Activated effector memory CD4-positive, alpha-beta T cell treated with anti-CD3 and anti-CD28 coated beads, Interleukin-2, amount 50 U/mL, for 16 hours (primary cell): ENCODE measurements around the gene CHI3L2.
"Not testable (repeated sequence)": the region's sequence is repeated elsewhere in the genome, so short reads cannot be mapped to it uniquely, and the experiment has no call there.

Experiments
- DNase-seq: peaks from one replicate; pipeline ENCODE4 v3.0.0-alpha.2; 2020

Gene CHI3L2

GRCh38 chr1:111202707-111203623 is 24.5 kb upstream of the CHI3L2 start:
- DNase-seq, result no peak

- peak; percentile 94 for DNase-seq
These were observed 23.8 kb upstream of the CHI3L2 start for GRCh38 chr1:111203681-111204200.

- peak; percentile 90 for DNase-seq
These were observed 23.1 kb upstream of the CHI3L2 start for GRCh38 chr1:111204201-111204982.

GRCh38 chr1:111204983-111205713 is 22.4 kb upstream of the CHI3L2 start:
- no peak for DNase-seq

GRCh38 chr1:111205714-111206050 is 21.8 kb upstream of the CHI3L2 start:
- DNase-seq, result no peak

- no peak for DNase-seq
These were observed 18.6 kb upstream of the CHI3L2 start for GRCh38 chr1:111208921-111209320.

GRCh38 chr1:111209622-111210021 is 17.9 kb upstream of the CHI3L2 start:
- DNase-seq, result no peak

- no peak for DNase-seq
These were observed 15.6 kb upstream of the CHI3L2 start for GRCh38 chr1:111211921-111212320.

GRCh38 chr1:111212634-111213335 is 14.7 kb upstream of the CHI3L2 start:
- DNase-seq, result no peak

- no peak for DNase-seq
These were observed 14.1 kb upstream of the CHI3L2 start for GRCh38 chr1:111213412-111213811.

GRCh38 chr1:111214074-111214801 is 13.3 kb upstream of the CHI3L2 start:
- no peak for DNase-seq

GRCh38 chr1:111214884-111215283 is 12.6 kb upstream of the CHI3L2 start:
- peak; percentile 79 for DNase-seq

- not testable (repeated sequence) for DNase-seq
These were observed 12.2 kb upstream of the CHI3L2 start for GRCh38 chr1:111215285-111215684.

GRCh38 chr1:111216751-111217150 is 10.8 kb upstream of the CHI3L2 start:
- DNase-seq, result no peak

- DNase-seq, result no peak
These were observed 10.2 kb upstream of the CHI3L2 start for GRCh38 chr1:111217183-111217910.

GRCh38 chr1:111218701-111219556 is 8.6 kb upstream of the CHI3L2 start:
- DNase-seq, result no peak

GRCh38 chr1:111219557-111220286 is 7.8 kb upstream of the CHI3L2 start:
- peak; percentile 73 for DNase-seq

- DNase-seq, result no peak
These were observed 7.1 kb upstream of the CHI3L2 start for GRCh38 chr1:111220302-111220890.

GRCh38 chr1:111221276-111221632 is 6.3 kb upstream of the CHI3L2 start:
- no peak for DNase-seq
